Mesendoderm (in vitro differentiated cells): ENCODE results near the gene PANK1.

Source experiments
- DNase-seq: peaks from one replicate; pipeline ENCODE4 v3.0.0; 2013
- H2AK5ac ChIP-seq: 2 replicates; pipeline ENCODE4 v1.6.1; 2013; ENCODE audit warnings: low read length, inconsistent platforms
- H2BK120ac ChIP-seq: 2 replicates; pipeline ENCODE4 v1.6.1; 2013; ENCODE audit warnings: low read depth, mild to moderate bottlenecking, low read length, moderate library complexity, mixed read lengths
- H2BK15ac ChIP-seq: replicated peaks from 2 replicates; pipeline ENCODE4 v1.6.1; 2013; ENCODE audit warnings: low read depth, mild to moderate bottlenecking, moderate library complexity
- H2BK5ac ChIP-seq: 2 replicates; pipeline ENCODE4 v1.6.1; 2013; ENCODE audit warnings: low read length, inconsistent platforms
- H3K18ac ChIP-seq: 2 replicates; pipeline ENCODE4 v1.6.1; 2013; ENCODE audit warnings: mild to moderate bottlenecking, low read length, mixed read lengths
- H3K23ac ChIP-seq: one replicate; pipeline ENCODE4 v1.6.1; 2013; ENCODE audit warnings: low read length
- H3K27ac ChIP-seq: 2 replicates; pipeline ENCODE4 v1.5.1; 2013; ENCODE audit warnings: low read depth, mild to moderate bottlenecking, inconsistent platforms, low read length, moderate library complexity
- H3K27me3 ChIP-seq: 2 replicates; pipeline ENCODE4 v1.6.1; 2013; ENCODE audit warnings: low read length, control low read depth, mild to moderate bottlenecking, inconsistent platforms; ENCODE audit not compliant: insufficient read depth, poor library complexity
- H3K36me3 ChIP-seq: 2 replicates; pipeline ENCODE4 v1.6.1; 2013; ENCODE audit warnings: low read length, inconsistent platforms; ENCODE audit not compliant: control insufficient read depth, insufficient read depth
- H3K4ac ChIP-seq: one replicate; pipeline ENCODE4 v1.6.1; 2013; ENCODE audit warnings: low read depth, mild to moderate bottlenecking, low read length, moderate library complexity
- H3K4me1 ChIP-seq: 2 replicates; pipeline ENCODE4 v1.6.1; 2013; ENCODE audit warnings: low read depth, low read length, inconsistent platforms; ENCODE audit not compliant: control insufficient read depth
- H3K4me2 ChIP-seq: 2 replicates; pipeline ENCODE4 v1.6.1; 2013; ENCODE audit warnings: low read length
- H3K4me3 ChIP-seq: 2 replicates; pipeline ENCODE4 v1.5.1; 2013; ENCODE audit warnings: mild to moderate bottlenecking, low read length
- H3K56ac ChIP-seq: one replicate; pipeline ENCODE4 v1.6.1; 2013; ENCODE audit warnings: low read length
- H3K79me1 ChIP-seq: 2 replicates; pipeline ENCODE4 v1.6.1; 2013; ENCODE audit warnings: low read length, inconsistent platforms
- H3K79me2 ChIP-seq: 2 replicates; pipeline ENCODE4 v1.6.1; 2013; ENCODE audit warnings: mild to moderate bottlenecking, low read length; ENCODE audit not compliant: control insufficient read depth, insufficient read depth
- H3K9ac ChIP-seq: 2 replicates; pipeline ENCODE4 v1.6.1; 2013; ENCODE audit warnings: low read length, inconsistent platforms
- H4K5ac ChIP-seq: one replicate; pipeline ENCODE4 v1.6.1; 2013; ENCODE audit warnings: low read length
- H4K8ac ChIP-seq: one replicate; pipeline ENCODE4 v1.6.1; 2013; ENCODE audit warnings: low read depth, mild to moderate bottlenecking, control low read depth, low read length, moderate library complexity
- WGBS: extraction: QIAGEN DNeasy Blood & Tissue Kit; methylation state at CpG from one replicate; pipeline ENCODE4 v1.1.7; 2013; ENCODE audit warnings: low lambda C conversion rate, missing lambda C conversion rate; ENCODE audit not compliant: insufficient coverage; ENCODE audit errors: extremely low coverage; 5-methylcytosine and 5-hydroxymethylcytosine counted together

PANK1 gene

DNA sequence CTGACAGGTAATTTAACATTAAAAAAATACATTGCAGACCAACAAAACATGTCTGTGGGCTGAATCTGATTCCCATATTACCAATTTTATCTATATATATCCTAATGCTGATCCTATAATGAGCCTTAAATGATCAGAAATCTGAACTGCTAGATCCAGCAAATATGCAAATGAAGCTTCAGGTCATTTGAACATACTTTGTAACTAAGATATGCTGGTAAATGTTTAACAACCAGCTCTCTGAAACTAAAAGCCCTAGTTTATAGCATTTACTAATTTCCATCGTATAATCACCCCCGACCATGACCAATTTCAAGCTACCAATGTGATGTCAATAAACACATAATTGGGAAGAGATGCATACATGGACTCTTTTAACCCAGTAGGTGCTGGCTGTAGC lies 42.1 kb downstream of the PANK1 start:
- no peak overlapping the region for H2BK5ac ChIP-seq
- WGBS, result no CpG with 5 or more reads among the region's 2 CpGs
- H2AK5ac ChIP-seq, result no peak overlapping the region
- H2BK120ac ChIP-seq, result no peak overlapping the region
- no peak overlapping the region for H3K4me2 ChIP-seq
- no peaks in the 10 kb centered on the region for H3K4me1 ChIP-seq
- no peak overlapping the region for H3K27ac ChIP-seq
- H3K79me2 ChIP-seq, result no peaks in the 10 kb centered on the region
- H3K18ac ChIP-seq, result no peak overlapping the region
- H3K4ac ChIP-seq, result no peak overlapping the region
- no peaks in the 10 kb centered on the region for H3K36me3 ChIP-seq
- no peak overlapping the region for H3K56ac ChIP-seq
- no peak overlapping the region for H4K8ac ChIP-seq
- DNase-seq, result no peak
- no peak overlapping the region for H3K9ac ChIP-seq
- no peak overlapping the region for H4K5ac ChIP-seq
- no peak overlapping the region for H2BK15ac ChIP-seq
- no peak overlapping the region for H3K4me3 ChIP-seq
- H3K79me1 ChIP-seq, result peaks cover 5% of the 10 kb centered on the region
- H3K23ac ChIP-seq, result no peak overlapping the region
- H3K27me3 ChIP-seq, result no peaks in the 10 kb centered on the region

GRCh38 chr10:89601728-89602361 lies 43.2 kb downstream of the PANK1 start:
- Histone ChIP-seq H4K5ac (no peak overlapping the region), H3K79me2 (no peaks in the 10 kb centered on the region), H3K36me3 (no peaks in the 10 kb centered on the region), H3K4me2 (no peak overlapping the region), H2AK5ac (no peak overlapping the region), H3K27me3 (no peaks in the 10 kb centered on the region), H4K8ac (no peak overlapping the region), H2BK15ac (no peak overlapping the region), H3K4me1 (no peaks in the 10 kb centered on the region), H3K18ac (no peak overlapping the region), H3K4me3 (no peak overlapping the region), H2BK5ac (no peak overlapping the region), H3K27ac (no peak overlapping the region), H3K9ac (no peak overlapping the region), H3K79me1 (peaks cover 5% of the 10 kb centered on the region), H3K56ac (no peak overlapping the region), H3K4ac (no peak overlapping the region), H2BK120ac (no peak overlapping the region), H3K23ac (no peak overlapping the region)
- WGBS, result no CpG with 5 or more reads among the region's 2 CpGs
- no peak for DNase-seq

- Histone ChIP-seq H3K18ac (no peak overlapping the region), H2AK5ac (no peak overlapping the region), H3K4me2 (no peak overlapping the region), H3K4ac (no peak overlapping the region), H2BK15ac (no peak overlapping the region), H3K4me1 (no peaks in the 10 kb centered on the region), H3K4me3 (no peak overlapping the region), H3K79me2 (no peaks in the 10 kb centered on the region), H2BK5ac (no peak overlapping the region), H3K79me1 (peaks cover 7% of the 10 kb centered on the region), H4K5ac (no peak overlapping the region), H3K27me3 (no peaks in the 10 kb centered on the region), H4K8ac (no peak overlapping the region), H3K9ac (no peak overlapping the region), H3K56ac (no peak overlapping the region), H3K27ac (no peak overlapping the region), H2BK120ac (no peak overlapping the region), H3K36me3 (no peaks in the 10 kb centered on the region), H3K23ac (no peak overlapping the region)
- DNase-seq, result no peak
- no CpG with 5 or more reads among the region's 3 CpGs for WGBS
These were observed 45.0 kb downstream of the PANK1 start for GRCh38 chr10:89600041-89600440.

GRCh38 chr10:89593043-89593442 lies 52.0 kb downstream of the PANK1 start:
- H4K8ac ChIP-seq, result no peak overlapping the region
- no peak overlapping the region for H3K23ac ChIP-seq
- H2BK5ac ChIP-seq, result no peak overlapping the region
- no peaks in the 10 kb centered on the region for H3K79me2 ChIP-seq
- H3K27ac ChIP-seq, result no peak overlapping the region
- H3K56ac ChIP-seq, result no peak overlapping the region
- H3K36me3 ChIP-seq, result peaks cover 7% of the 10 kb centered on the region
- no peak overlapping the region for H4K5ac ChIP-seq
- no CpG with 5 or more reads among the region's 10 CpGs for WGBS
- H3K18ac ChIP-seq, result no peak overlapping the region
- H3K4me1 ChIP-seq, result no peaks in the 10 kb centered on the region
- no peak overlapping the region for H3K4me2 ChIP-seq
- DNase-seq, result no peak
- peaks cover 2% of the 10 kb centered on the region for H3K79me1 ChIP-seq
- no peak overlapping the region for H2BK15ac ChIP-seq
- H2BK120ac ChIP-seq, result no peak overlapping the region
- no peak overlapping the region for H3K9ac ChIP-seq
- H3K4me3 ChIP-seq, result no peak overlapping the region
- H3K27me3 ChIP-seq, result no peaks in the 10 kb centered on the region
- H3K4ac ChIP-seq, result no peak overlapping the region
- H2AK5ac ChIP-seq, result no peak overlapping the region

- no CpG with 5 or more reads among the region's 3 CpGs for WGBS
These were observed 52.5 kb downstream of the PANK1 start for GRCh38 chr10:89592539-89592938.

DNA sequence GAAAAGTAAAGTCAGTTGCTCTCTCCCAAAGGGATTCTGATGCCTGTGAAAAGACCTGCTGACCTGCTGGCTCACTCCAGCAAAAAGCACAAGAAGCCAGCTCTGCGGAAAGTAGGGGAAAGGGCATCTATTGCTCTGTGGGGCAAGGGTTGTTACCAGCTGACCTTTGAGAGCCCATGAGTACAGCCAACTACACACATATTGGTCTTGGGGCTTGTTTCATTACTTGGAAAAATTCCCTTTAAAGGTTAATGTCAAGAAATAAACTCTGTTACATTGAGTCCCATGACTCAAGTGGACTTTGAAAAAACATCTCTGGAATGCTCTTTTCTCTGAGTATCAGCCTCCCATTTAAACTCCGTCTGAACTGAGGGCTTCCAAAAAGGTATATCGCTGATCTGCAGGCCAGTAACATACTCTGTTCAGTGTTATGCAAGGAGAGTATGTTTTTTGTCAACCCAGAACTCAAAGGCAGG lies 53.2 kb downstream of the PANK1 start:
- no CpG with 5 or more reads among the region's 3 CpGs for WGBS
- no peaks in the 10 kb centered on the region for H3K27me3 ChIP-seq
- no peak overlapping the region for H4K8ac ChIP-seq
- no peak overlapping the region for H3K18ac ChIP-seq
- no peaks in the 10 kb centered on the region for H3K79me2 ChIP-seq
- no peak overlapping the region for H2BK15ac ChIP-seq
- DNase-seq, result no peak
- no peak overlapping the region for H3K56ac ChIP-seq
- no peak overlapping the region for H2BK5ac ChIP-seq
- H3K36me3 ChIP-seq, result peaks cover 7% of the 10 kb centered on the region
- no peak overlapping the region for H4K5ac ChIP-seq
- H2AK5ac ChIP-seq, result no peak overlapping the region
- peaks cover 2% of the 10 kb centered on the region for H3K79me1 ChIP-seq
- H3K4me2 ChIP-seq, result no peak overlapping the region
- H3K27ac ChIP-seq, result no peak overlapping the region
- H3K4ac ChIP-seq, result no peak overlapping the region
- H3K4me3 ChIP-seq, result no peak overlapping the region
- H3K9ac ChIP-seq, result no peak overlapping the region
- H3K23ac ChIP-seq, result no peak overlapping the region
- no peaks in the 10 kb centered on the region for H3K4me1 ChIP-seq
- H2BK120ac ChIP-seq, result no peak overlapping the region

More at GRCh38 chr10:89592539-89592938, 52.5 kb downstream of the PANK1 start:
- H3K27me3 ChIP-seq, result no peaks in the 10 kb centered on the region
- no peak for DNase-seq
- H3K18ac ChIP-seq, result no peak overlapping the region
- no peak overlapping the region for H4K5ac ChIP-seq
- no peak overlapping the region for H2BK5ac ChIP-seq
- no peak overlapping the region for H3K27ac ChIP-seq
- H3K56ac ChIP-seq, result no peak overlapping the region
- H3K23ac ChIP-seq, result no peak overlapping the region
- no peak overlapping the region for H2BK15ac ChIP-seq
- H3K4me1 ChIP-seq, result no peaks in the 10 kb centered on the region
- no peak overlapping the region for H2BK120ac ChIP-seq
- H3K36me3 ChIP-seq, result peaks cover 7% of the 10 kb centered on the region
- H2AK5ac ChIP-seq, result no peak overlapping the region
- H3K79me2 ChIP-seq, result no peaks in the 10 kb centered on the region
- H3K9ac ChIP-seq, result no peak overlapping the region
- H3K4ac ChIP-seq, result no peak overlapping the region
- H4K8ac ChIP-seq, result no peak overlapping the region
- no peak overlapping the region for H3K4me3 ChIP-seq
- H3K4me2 ChIP-seq, result no peak overlapping the region
- H3K79me1 ChIP-seq, result peaks cover 2% of the 10 kb centered on the region
